Vagina (tissue), 2 donors: ENCODE data around the gene TMEM233.

Experiments used
- POLR2A ChIP-seq, 2 donors: fragments of 450-650 bp; IDR thresholded peaks; one replicate each; pipeline ENCODE4 v1.6.1; 2017; ENCODE audit warnings: antibody characterized with exemption in 2 of 2, mild to moderate bottlenecking in 2 of 2, moderate library complexity in 2 of 2
- TF ChIP-seq, protein P1 (sequence below), 3 experiments: fragments of 450-650 bp in 2 of 3; fragments of 200-600 bp in 1 of 3; sonication (generic) in 1 of 3; IDR thresholded peaks; one replicate each; pipeline ENCODE4 v1.5.1; 2017 to 2019; ENCODE audit warnings: antibody characterized with exemption in 3 of 3, mild to moderate bottlenecking in 2 of 3, moderate library complexity in 2 of 3

DNA sequence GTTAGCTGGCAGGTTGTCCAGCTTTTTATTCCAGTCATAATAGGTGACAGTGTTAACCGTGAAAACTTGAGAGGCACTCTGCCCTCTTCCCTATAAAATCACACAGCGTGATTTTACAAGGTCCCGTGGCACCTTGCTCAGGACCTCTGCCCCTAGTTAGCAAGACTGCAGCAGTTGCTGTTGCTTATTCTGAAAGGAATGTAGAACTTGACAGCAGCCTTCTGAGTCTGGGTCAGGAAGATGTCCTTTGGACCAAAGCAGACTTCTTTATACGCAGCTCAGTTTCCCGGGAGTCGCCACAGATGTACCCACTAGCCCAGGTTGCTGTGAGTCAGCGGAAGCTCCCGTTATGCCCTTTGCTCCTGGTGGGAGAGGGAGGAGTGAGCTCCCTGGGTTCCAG lies 87.5 kb downstream of the TMEM233 start:
- TF ChIP-seq, protein P1, sequence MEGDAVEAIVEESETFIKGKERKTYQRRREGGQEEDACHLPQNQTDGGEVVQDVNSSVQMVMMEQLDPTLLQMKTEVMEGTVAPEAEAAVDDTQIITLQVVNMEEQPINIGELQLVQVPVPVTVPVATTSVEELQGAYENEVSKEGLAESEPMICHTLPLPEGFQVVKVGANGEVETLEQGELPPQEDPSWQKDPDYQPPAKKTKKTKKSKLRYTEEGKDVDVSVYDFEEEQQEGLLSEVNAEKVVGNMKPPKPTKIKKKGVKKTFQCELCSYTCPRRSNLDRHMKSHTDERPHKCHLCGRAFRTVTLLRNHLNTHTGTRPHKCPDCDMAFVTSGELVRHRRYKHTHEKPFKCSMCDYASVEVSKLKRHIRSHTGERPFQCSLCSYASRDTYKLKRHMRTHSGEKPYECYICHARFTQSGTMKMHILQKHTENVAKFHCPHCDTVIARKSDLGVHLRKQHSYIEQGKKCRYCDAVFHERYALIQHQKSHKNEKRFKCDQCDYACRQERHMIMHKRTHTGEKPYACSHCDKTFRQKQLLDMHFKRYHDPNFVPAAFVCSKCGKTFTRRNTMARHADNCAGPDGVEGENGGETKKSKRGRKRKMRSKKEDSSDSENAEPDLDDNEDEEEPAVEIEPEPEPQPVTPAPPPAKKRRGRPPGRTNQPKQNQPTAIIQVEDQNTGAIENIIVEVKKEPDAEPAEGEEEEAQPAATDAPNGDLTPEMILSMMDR (IDR thresholded peaks at IDR 0.05): no peak
- no peak for TF ChIP-seq POLR2A (IDR thresholded peaks at IDR 0.05)
